8988T (cell line): Measurements from ENCODE around the gene KCNJ4.

Source experiments
- DNase-seq: peaks from one replicate; pipeline ENCODE4 v3.0.0; 2011

KCNJ4 gene

GRCh38 chr22:38455076-38455529 lies at the start of gene KCNJ4:
Gene KCNJ4 (minus strand): TSS chr22:38455199. CDS start chr22:38428132, 27,067 bp downstream.
- no peak for DNase-seq

GRCh38 chr22:38503021-38503420 lies 48.0 kb upstream of the KCNJ4 start:
- no peak for DNase-seq

GRCh38 chr22:38501797-38502672 lies 47.0 kb upstream of the KCNJ4 start:
- no peak for DNase-seq

GRCh38 chr22:38497869-38498268 lies 42.9 kb upstream of the KCNJ4 start:
- no peak for DNase-seq

GRCh38 chr22:38494939-38495338 lies 39.9 kb upstream of the KCNJ4 start:
- no peak for DNase-seq

GRCh38 chr22:38494498-38494897 lies 39.5 kb upstream of the KCNJ4 start:
- no peak for DNase-seq

GRCh38 chr22:38491707-38492348 lies 36.8 kb upstream of the KCNJ4 start:
- DNase-seq: no peak

- no peak for DNase-seq
Measured at GRCh38 chr22:38490915-38491314, 35.9 kb upstream of the KCNJ4 start.

- DNase-seq: no peak
Measured at GRCh38 chr22:38490475-38490874, 35.5 kb upstream of the KCNJ4 start.

- no peak for DNase-seq
Measured at GRCh38 chr22:38489561-38490145, 34.7 kb upstream of the KCNJ4 start.

- no peak for DNase-seq
Measured at GRCh38 chr22:38489142-38489541, 34.1 kb upstream of the KCNJ4 start.

- DNase-seq: no peak
Measured at GRCh38 chr22:38487946-38488345, 32.9 kb upstream of the KCNJ4 start.

GRCh38 chr22:38485783-38486182 lies 30.8 kb upstream of the KCNJ4 start:
- DNase-seq: no peak

GRCh38 chr22:38484244-38484643 lies 29.2 kb upstream of the KCNJ4 start:
- no peak for DNase-seq

GRCh38 chr22:38482662-38483308 lies 27.8 kb upstream of the KCNJ4 start:
- no peak for DNase-seq

- no peak for DNase-seq
Measured at GRCh38 chr22:38481871-38482332, 26.9 kb upstream of the KCNJ4 start.

- DNase-seq: no peak
Measured at GRCh38 chr22:38481162-38481870, 26.3 kb upstream of the KCNJ4 start.

- DNase-seq: no peak
Measured at GRCh38 chr22:38479096-38479837, 24.3 kb upstream of the KCNJ4 start.

GRCh38 chr22:38477585-38477984 lies 22.6 kb upstream of the KCNJ4 start:
- DNase-seq: no peak

GRCh38 chr22:38474003-38474607 lies 19.1 kb upstream of the KCNJ4 start:
- no peak for DNase-seq

GRCh38 chr22:38471237-38471636 lies 16.2 kb upstream of the KCNJ4 start:
- no peak for DNase-seq
